T-helper 1 cell treated with Interleukin-12 subunit alpha and Interleukin-12 subunit beta and Interleukin-4 antibody, amounts not matched to agents 30 ng/mL and 1 ng/mL, for 36 hours (primary cell): Measurements from ENCODE around the gene FBLN5. TPM values are rescaled to one million over a fixed set of nuclear protein-coding genes. Genes with fewer than 3 reads are reported as not detected.

Experiments
- intact Hi-C: fragments of 100-400 bp; cut with micrococcal nuclease; formaldehyde crosslinking; loops from one replicate; pipeline ENCODE4 v1.15.1; 2024
- total RNA-seq: library from RNA; stranded (reverse); gene quantifications from 2 replicates; pipeline ENCODE4 v1.2.3, GENCODE V29; 2022

The FBLN5 gene
- total RNA-seq, 1 donor from 2014 or later, result 1.5 TPM

- intact Hi-C loops, result no loop called here
Measured at GRCh38 chr14:91946622-91947474, 646 bp downstream of the FBLN5 start.

- intact Hi-C loops, result no loop called here
Measured at GRCh38 chr14:91945751-91946621, 1.5 kb downstream of the FBLN5 start.

- intact Hi-C loops, result no loop called here
Measured at GRCh38 chr14:91942946-91943345, 4.5 kb downstream of the FBLN5 start.

- intact Hi-C loops, result no loop called here
Measured at GRCh38 chr14:91942128-91942527, 5.4 kb downstream of the FBLN5 start.

- intact Hi-C loops, result no loop called here
Measured at GRCh38 chr14:91940209-91940608, 7.3 kb downstream of the FBLN5 start.

- intact Hi-C loops, result no loop called here
Measured at GRCh38 chr14:91935586-91935985, 11.9 kb downstream of the FBLN5 start.

- intact Hi-C loops, result no loop called here
Measured at GRCh38 chr14:91934554-91935285, 12.8 kb downstream of the FBLN5 start.

- intact Hi-C loops, result no loop called here
Measured at GRCh38 chr14:91931478-91932088, 15.9 kb downstream of the FBLN5 start.

GRCh38 chr14:91929700-91930099, 17.8 kb downstream of the FBLN5 start:
- intact Hi-C loops, result loop anchor here (10.0 kb wide), 1 partner anchor 1395 kb away; no protein-coding TSS in a partner anchor

- intact Hi-C loops, result loop anchor here (10.0 kb wide), 1 partner anchor 1397 kb away; no protein-coding TSS in a partner anchor
Measured at GRCh38 chr14:91927800-91928199, 19.7 kb downstream of the FBLN5 start.

GRCh38 chr14:91927191-91927590, 20.3 kb downstream of the FBLN5 start:
- intact Hi-C loops, result loop anchor here (10.0 kb wide), 1 partner anchor 1398 kb away; no protein-coding TSS in a partner anchor

GRCh38 chr14:91926131-91926890, 21.2 kb downstream of the FBLN5 start:
- intact Hi-C loops, result loop anchor here (10.0 kb wide), 1 partner anchor 1398 kb away; no protein-coding TSS in a partner anchor

- intact Hi-C loops, result loop anchor here (10.0 kb wide), 1 partner anchor 1399 kb away; no protein-coding TSS in a partner anchor
Measured at GRCh38 chr14:91925727-91926121, 21.8 kb downstream of the FBLN5 start.

- intact Hi-C loops, result loop anchor here (10.0 kb wide), 1 partner anchor 1400 kb away; no protein-coding TSS in a partner anchor
Measured at GRCh38 chr14:91925001-91925726, 22.3 kb downstream of the FBLN5 start.

GRCh38 chr14:91920526-91920925, 27.0 kb downstream of the FBLN5 start:
- intact Hi-C loops, result loop anchor here (10.0 kb wide), 1 partner anchor 1404 kb away; no protein-coding TSS in a partner anchor

- intact Hi-C loops, result loop anchor here (10.0 kb wide), 1 partner anchor 1405 kb away; no protein-coding TSS in a partner anchor
Measured at GRCh38 chr14:91919814-91920213, 27.7 kb downstream of the FBLN5 start.

- intact Hi-C loops, result no loop called here
Measured at GRCh38 chr14:91918186-91918883, 29.2 kb downstream of the FBLN5 start.

- intact Hi-C loops, result loop anchor here (5.0 kb wide), 1 partner anchor 115 kb away; no protein-coding TSS in a partner anchor
Measured at GRCh38 chr14:91912035-91912434, 35.5 kb downstream of the FBLN5 start.
